Panc1 (cell line): Measurements from ENCODE around the gene MEGF11.

Experiments
- CTCF ChIP-seq: fragments of 450-650 bp; IDR thresholded peaks from 2 replicates; pipeline ENCODE4 v1.5.1; 2017; ENCODE audit warnings: mild to moderate bottlenecking
- POLR2AphosphoS5 ChIP-seq: IDR thresholded peaks from 2 replicates; pipeline ENCODE4 v1.6.1; 2012; ENCODE audit warnings: mild to moderate bottlenecking, low read depth, low read length, moderate library complexity

GRCh38 chr15:66294157-66294931, 40.8 kb upstream of the MEGF11 start:
- no peak for TF ChIP-seq CTCF
- TF ChIP-seq POLR2AphosphoS5: no peak
